ENCODE data around the gene MMP17. TPM values are rescaled to one million over a fixed set of nuclear protein-coding genes. Genes with fewer than 3 reads are reported as not detected.

Gene MMP17
- polyA plus RNA-seq, 1 experiment: 13.7 TPM

DNA sequence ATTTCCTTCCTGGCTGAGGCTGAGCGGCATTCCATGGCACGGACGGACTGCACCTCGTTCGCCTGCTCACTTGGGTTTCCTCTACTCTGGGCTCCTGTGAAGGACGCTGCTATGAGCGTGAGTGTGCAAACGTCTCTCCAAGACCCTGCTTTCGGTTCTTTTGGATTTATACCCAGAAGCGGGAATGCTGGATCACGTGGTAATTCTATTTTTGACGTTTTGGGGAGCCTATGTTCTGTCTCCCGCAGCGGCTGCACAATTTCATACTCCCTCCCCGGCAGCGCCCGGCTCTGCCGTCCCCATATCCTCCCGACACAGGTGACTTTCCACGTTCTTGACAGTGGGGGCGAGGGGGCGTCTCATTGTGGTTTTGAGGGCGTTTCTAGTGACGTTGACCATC lies 20.6 kb downstream of the MMP17 start:
- ChIA-PET POLR2A (no interaction called here), CTCF (no interaction called here)
- peaks cover 15% of the 10 kb centered on the region for H3K36me3 ChIP-seq (ENCODE audit: control insufficient read depth, insufficient read depth, low read length)
- TF ChIP-seq CTCF (IDR thresholded peaks at IDR 0.05; ENCODE audit: insufficient read depth, low read depth, low read length): no peak
- DNase-seq (ENCODE audit: low read depth): no peak
- H3K4me3 ChIP-seq (ENCODE audit: low read depth, low read length): no peak overlapping the region
- H3K27me3 ChIP-seq (ENCODE audit: control insufficient read depth, insufficient read depth, low read length): no peaks in the 10 kb centered on the region

- no peak for TF ChIP-seq CTCF (IDR thresholded peaks at IDR 0.05; ENCODE audit: insufficient read depth, low read depth, low read length)
- Histone ChIP-seq H3K27me3 (ENCODE audit: control insufficient read depth, insufficient read depth, low read length) (no peaks in the 10 kb centered on the region), H3K36me3 (ENCODE audit: control insufficient read depth, insufficient read depth, low read length) (peaks cover 8% of the 10 kb centered on the region), H3K4me3 (ENCODE audit: low read depth, low read length) (no peak overlapping the region)
- DNase-seq (ENCODE audit: low read depth): no peak
- ChIA-PET POLR2A (no interaction called here), CTCF (interaction anchor here (0.6 to 2.1 kb wide), 3 partner anchors 142 to 279 kb away, joined by 3 to 9 read pairs (median 3); no protein-coding TSS in a partner anchor)
Observed at GRCh38 chr12:131849700-131850553, 21.7 kb downstream of the MMP17 start.

DNA sequence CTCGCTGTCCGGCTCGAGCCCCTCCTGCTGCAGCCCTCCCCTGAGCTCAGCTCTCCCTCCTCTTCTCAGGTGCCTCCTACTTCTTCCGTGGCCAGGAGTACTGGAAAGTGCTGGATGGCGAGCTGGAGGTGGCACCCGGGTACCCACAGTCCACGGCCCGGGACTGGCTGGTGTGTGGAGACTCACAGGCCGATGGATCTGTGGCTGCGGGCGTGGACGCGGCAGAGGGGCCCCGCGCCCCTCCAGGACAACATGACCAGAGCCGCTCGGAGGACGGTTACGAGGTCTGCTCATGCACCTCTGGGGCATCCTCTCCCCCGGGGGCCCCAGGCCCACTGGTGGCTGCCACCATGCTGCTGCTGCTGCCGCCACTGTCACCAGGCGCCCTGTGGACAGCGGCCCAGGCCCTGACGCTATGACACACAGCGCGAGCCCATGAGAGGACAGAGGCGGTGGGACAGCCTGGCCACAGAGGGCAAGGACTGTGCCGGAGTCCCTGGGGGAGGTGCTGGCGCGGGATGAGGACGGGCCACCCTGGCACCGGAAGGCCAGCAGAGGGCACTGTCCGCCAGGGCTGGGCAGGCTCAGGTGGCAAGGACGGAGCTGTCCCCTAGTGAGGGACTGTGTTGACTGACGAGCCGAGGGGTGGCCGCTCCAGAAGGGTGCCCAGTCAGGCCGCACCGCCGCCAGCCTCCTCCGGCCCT lies 22.8 kb downstream of the MMP17 start:
- H3K36me3 ChIP-seq (ENCODE audit: control insufficient read depth, insufficient read depth, low read length): peaks cover 6% of the 10 kb centered on the region; the same call in 1 of the 2 replicates
- TF ChIP-seq CTCF (IDR thresholded peaks at IDR 0.05; ENCODE audit: insufficient read depth, low read depth, low read length): peak; percentile 58
- ChIA-PET POLR2A (no interaction called here), CTCF (interaction anchor here (0.6 to 2.1 kb wide), 7 partner anchors 11 to 280 kb away, joined by 3 to 9 read pairs (median 3); no protein-coding TSS in a partner anchor)
- no peaks in the 10 kb centered on the region for H3K27me3 ChIP-seq (ENCODE audit: control insufficient read depth, insufficient read depth, low read length)
- no peak overlapping the region for H3K4me3 ChIP-seq (ENCODE audit: low read depth, low read length)
- DNase-seq (ENCODE audit: low read depth): no peak

- H3K4me3 ChIP-seq (ENCODE audit: low read depth, low read length): no peak overlapping the region
- POLR2A ChIA-PET: no interaction called here
- DNase-seq (ENCODE audit: low read depth): no peak
- CTCF ChIA-PET: interaction anchor here (0.6 to 2.1 kb wide), 6 partner anchors 12 to 150 kb away, joined by 3 to 9 read pairs (median 3); no protein-coding TSS in a partner anchor
- TF ChIP-seq CTCF (IDR thresholded peaks at IDR 0.05; ENCODE audit: insufficient read depth, low read depth, low read length): no peak
- H3K36me3 ChIP-seq (ENCODE audit: control insufficient read depth, insufficient read depth, low read length): peaks cover 4% of the 10 kb centered on the region; the same call in 1 of the 2 replicates
- H3K27me3 ChIP-seq (ENCODE audit: control insufficient read depth, insufficient read depth, low read length): no peaks in the 10 kb centered on the region
Observed at GRCh38 chr12:131851741-131852550, 23.8 kb downstream of the MMP17 start.
